ENCODE data around the gene MEF2D.
A peak's percentile ranks its signal among the peaks of the same experiment; 100 is the strongest.

MEF2D gene

GRCh38 chr1:156491151-156491949 lies 9.2 kb downstream of the MEF2D start:
- H4K20me1 ChIP-seq (ENCODE audit: control insufficient read depth, insufficient read depth, low read depth, low read length): no peaks in the 10 kb centered on the region
- H3F3A ChIP-seq (ENCODE audit: control insufficient read depth, insufficient read depth): peaks cover 29% of the 10 kb centered on the region
- no peaks in the 10 kb centered on the region for H3K27me3 ChIP-seq (ENCODE audit: control insufficient read depth, low read length)
- peak overlapping the region; percentile 97 for H3K27ac ChIP-seq (ENCODE audit: low read depth, low read length)
- TF ChIP-seq EZH2phosphoT487 (IDR thresholded peaks at IDR 0.05; ENCODE audit: borderline replicate concordance, low read length) (no peak), CTCF (IDR thresholded peaks at IDR 0.05; ENCODE audit: low read depth, low read length, poor library complexity, severe bottlenecking) (no peak)
- peaks cover 100% of the 10 kb centered on the region for H3K4me1 ChIP-seq (ENCODE audit: control insufficient read depth, low read length)
- H3K4me3 ChIP-seq (ENCODE audit: low read length): peak overlapping the region; percentile 75
- H3K4me2 ChIP-seq (ENCODE audit: low read length): peak overlapping the region; percentile 87
- H3K79me2 ChIP-seq (ENCODE audit: control insufficient read depth, low read length): peaks cover 98% of the 10 kb centered on the region
- H3K36me3 ChIP-seq (ENCODE audit: control insufficient read depth, low read length): peaks cover 90% of the 10 kb centered on the region
- H3K9me3 ChIP-seq (ENCODE audit: control insufficient read depth, insufficient read depth, low read length): no peaks in the 10 kb centered on the region
- no peaks in the 10 kb centered on the region for H3K9me2 ChIP-seq (replicated peaks; ENCODE audit: control insufficient read depth, low read length)

- Histone ChIP-seq H3K4me1 (ENCODE audit: control insufficient read depth, low read length) (peaks cover 92% of the 10 kb centered on the region), H3K4me3 (ENCODE audit: low read length) (peak overlapping the region; percentile 75), H3K79me2 (ENCODE audit: control insufficient read depth, low read length) (peaks cover 98% of the 10 kb centered on the region), H3K27me3 (ENCODE audit: control insufficient read depth, low read length) (no peaks in the 10 kb centered on the region), H3K9me2 (replicated peaks; ENCODE audit: control insufficient read depth, low read length) (no peaks in the 10 kb centered on the region), H4K20me1 (ENCODE audit: control insufficient read depth, insufficient read depth, low read depth, low read length) (no peaks in the 10 kb centered on the region), H3K27ac (ENCODE audit: low read depth, low read length) (peak overlapping the region; percentile 97), H3K4me2 (ENCODE audit: low read length) (peak overlapping the region; percentile 87), H3K9me3 (ENCODE audit: control insufficient read depth, insufficient read depth, low read length) (no peaks in the 10 kb centered on the region), H3K36me3 (ENCODE audit: control insufficient read depth, low read length) (peaks cover 87% of the 10 kb centered on the region), H3F3A (ENCODE audit: control insufficient read depth, insufficient read depth) (peaks cover 29% of the 10 kb centered on the region)
- no peak for TF ChIP-seq CTCF (IDR thresholded peaks at IDR 0.05; ENCODE audit: low read depth, low read length, poor library complexity, severe bottlenecking)
- no peak for TF ChIP-seq EZH2phosphoT487 (IDR thresholded peaks at IDR 0.05; ENCODE audit: borderline replicate concordance, low read length)
These were observed 10.1 kb downstream of the MEF2D start for GRCh38 chr1:156490401-156491032.

GRCh38 chr1:156489935-156490293 lies 10.7 kb downstream of the MEF2D start:
- Histone ChIP-seq H3K9me3 (ENCODE audit: control insufficient read depth, insufficient read depth, low read length) (no peaks in the 10 kb centered on the region), H3K79me2 (ENCODE audit: control insufficient read depth, low read length) (peaks cover 98% of the 10 kb centered on the region), H3K27ac (ENCODE audit: low read depth, low read length) (peak overlapping the region; percentile 97), H3K36me3 (ENCODE audit: control insufficient read depth, low read length) (peaks cover 84% of the 10 kb centered on the region), H4K20me1 (ENCODE audit: control insufficient read depth, insufficient read depth, low read depth, low read length) (no peaks in the 10 kb centered on the region), H3K4me2 (ENCODE audit: low read length) (peak overlapping the region; percentile 87), H3K4me1 (ENCODE audit: control insufficient read depth, low read length) (peaks cover 90% of the 10 kb centered on the region), H3K4me3 (ENCODE audit: low read length) (peak overlapping the region; percentile 75), H3K9me2 (replicated peaks; ENCODE audit: control insufficient read depth, low read length) (no peaks in the 10 kb centered on the region), H3K27me3 (ENCODE audit: control insufficient read depth, low read length) (no peaks in the 10 kb centered on the region), H3F3A (ENCODE audit: control insufficient read depth, insufficient read depth) (peaks cover 23% of the 10 kb centered on the region)
- TF ChIP-seq CTCF (IDR thresholded peaks at IDR 0.05; ENCODE audit: low read depth, low read length, poor library complexity, severe bottlenecking) (no peak), EZH2phosphoT487 (IDR thresholded peaks at IDR 0.05; ENCODE audit: borderline replicate concordance, low read length) (no peak)

Measured in DOHH2 (cell line).